CD14-positive monocyte (primary cell): ENCODE results near the gene CDK1. TPM values are rescaled to one million over a fixed set of nuclear protein-coding genes. Genes with fewer than 3 reads are reported as not detected.

Source experiments
- DNase-seq, 3 donors: peaks; one replicate each; pipeline ENCODE4 v3.0.0-alpha.2; 2011 to 2022
- H2AFZ ChIP-seq: 2 replicates; pipeline ENCODE4 v1.6.0; 2012; ENCODE audit warnings: mild to moderate bottlenecking, low read depth, low read length, inconsistent platforms; ENCODE audit not compliant: insufficient read depth, poor library complexity, severe bottlenecking
- H3K27ac ChIP-seq, 2 donors: 1 replicate in 1 of 2; 2 replicates in 1 of 2; pipeline ENCODE4 v1.5.1; 2012 to 2013; ENCODE audit warnings: low read length in 2 of 2, control low read depth in 1 of 2, inconsistent platforms in 1 of 2, low read depth in 1 of 2, mild to moderate bottlenecking in 1 of 2
- H3K27me3 ChIP-seq, 2 donors: one replicate each; pipeline versions ENCODE4 v1.6.0 to v1.6.1; 2011 to 2013; ENCODE audit warnings: low read length in 2 of 2; ENCODE audit not compliant: control insufficient read depth in 2 of 2, insufficient read depth in 2 of 2
- H3K36me3 ChIP-seq, 2 donors: replicated peaks in 1 of 2; 1 replicate in 1 of 2; 2 replicates in 1 of 2; pipeline versions ENCODE4 v1.5.1 to v1.6.1; 2012 to 2013; ENCODE audit warnings: low read length in 2 of 2, control low read depth in 1 of 2, inconsistent platforms in 1 of 2, mild to moderate bottlenecking in 1 of 2; ENCODE audit not compliant: insufficient read depth in 2 of 2, control insufficient read depth in 1 of 2
- H3K4me1 ChIP-seq, 2 donors: 1 replicate in 1 of 2; 2 replicates in 1 of 2; pipeline versions ENCODE4 v1.5.1 to v1.6.1; 2012 to 2013; ENCODE audit warnings: low read length in 2 of 2, control low read depth in 1 of 2, inconsistent platforms in 1 of 2, mild to moderate bottlenecking in 1 of 2, moderate library complexity in 1 of 2; ENCODE audit not compliant: insufficient read depth in 2 of 2, control insufficient read depth in 1 of 2
- H3K4me2 ChIP-seq: replicated peaks from 2 replicates; pipeline ENCODE3; 2012; ENCODE audit warnings: low read length, moderate library complexity, mild to moderate bottlenecking; ENCODE audit not compliant: poor library complexity, severe bottlenecking; ENCODE audit errors: extremely low read depth
- H3K4me3 ChIP-seq, 3 experiments: fragments of 200-600 bp in 1 of 3; sonication (generic) in 1 of 3; replicated peaks in 1 of 3; 1 replicate in 2 of 3; 2 replicates in 1 of 3; pipeline ENCODE4 v1.5.1; 2011 to 2013; ENCODE audit warnings: low read length in 3 of 3, mild to moderate bottlenecking in 3 of 3, control low read depth in 2 of 3, low read depth in 2 of 3, inconsistent platforms in 1 of 3, moderate library complexity in 1 of 3
- H3K79me2 ChIP-seq: 2 replicates; pipeline ENCODE4 v1.6.0; 2012; ENCODE audit warnings: mild to moderate bottlenecking, control low read depth, inconsistent platforms, low read length, moderate library complexity; ENCODE audit not compliant: insufficient read depth
- H3K9ac ChIP-seq: 2 replicates; pipeline ENCODE4 v1.6.0; 2017; ENCODE audit warnings: low read length, mild to moderate bottlenecking; ENCODE audit not compliant: insufficient read depth, poor library complexity, severe bottlenecking
- H3K9me3 ChIP-seq, 2 donors: replicated peaks in 1 of 2; 1 replicate in 1 of 2; 2 replicates in 1 of 2; pipeline versions ENCODE4 v1.5.1 to v1.6.1; 2012 to 2013; ENCODE audit warnings: low read length in 2 of 2, control low read depth in 1 of 2; ENCODE audit not compliant: control insufficient read depth in 1 of 2, insufficient read depth in 1 of 2
- H4K20me1 ChIP-seq: 2 replicates; pipeline ENCODE4 v1.6.0; 2012; ENCODE audit warnings: mild to moderate bottlenecking, low read length, control low read depth, moderate library complexity; ENCODE audit not compliant: insufficient read depth
- H3K27ac Mint-ChIP-seq, 7 donors: one replicate each; pipeline ENCODE4 v1.8.0; 2020; ENCODE audit warnings: mild to moderate bottlenecking in 7 of 7, mixed read lengths in 7 of 7, moderate library complexity in 6 of 7, inconsistent platforms in 2 of 7
- H3K27me3 Mint-ChIP-seq, 3 donors: one replicate each; pipeline ENCODE4 v1.8.0; 2021 to 2022; ENCODE audit warnings: low read depth in 3 of 3, mild to moderate bottlenecking in 3 of 3, mixed read lengths in 3 of 3, moderate library complexity in 3 of 3, inconsistent platforms in 1 of 3
- H3K36me3 Mint-ChIP-seq, 2 donors: one replicate each; pipeline ENCODE4 v1.8.0; 2020; ENCODE audit warnings: mixed read lengths in 2 of 2, inconsistent platforms in 1 of 2, mild to moderate bottlenecking in 1 of 2
- H3K4me1 Mint-ChIP-seq: one replicate; pipeline ENCODE4 v1.8.0; 2020; ENCODE audit warnings: mild to moderate bottlenecking, mixed read lengths
- H3K4me3 Mint-ChIP-seq, 2 donors: one replicate each; pipeline ENCODE4 v1.8.0; 2020; ENCODE audit warnings: mild to moderate bottlenecking in 2 of 2, mixed read lengths in 2 of 2, moderate library complexity in 1 of 2
- H3K9me3 Mint-ChIP-seq, 7 donors: one replicate each; pipeline ENCODE4 v1.8.0; 2020 to 2022; ENCODE audit warnings: mixed read lengths in 7 of 7, mild to moderate bottlenecking in 6 of 7, moderate library complexity in 6 of 7, inconsistent platforms in 2 of 7
- CTCF ChIP-seq: fragments of 200-600 bp; IDR thresholded peaks from one replicate; pipeline ENCODE4 v1.8.0; 2022; ENCODE audit warnings: antibody characterized with exemption, mild to moderate bottlenecking
- WGBS: methylation state at CpG from one replicate; pipeline ENCODE4 v1.1.5; 2013; ENCODE audit warnings: missing lambda C conversion rate; ENCODE audit not compliant: insufficient coverage; 5-methylcytosine and 5-hydroxymethylcytosine counted together
- intact Hi-C, 2 donors: fragments of 100-400 bp; cut with micrococcal nuclease; formaldehyde crosslinking; loops; one replicate each; pipeline versions ENCODE4 v1.15.0 to v1.15.1; 2023
- polyA plus RNA-seq, 3 donors: library from polyadenylated mRNA; depleted of rRNA in 1 of 3; unstranded in 2 of 3; stranded (reverse) in 1 of 3; fragments of 300-500 nt in 2 of 3; fragments of >200 nt in 1 of 3; fragmentation: Illumina TruSeq in 2 of 3; gene quantifications; 1 replicate in 2 of 3; 2 replicates in 1 of 3; pipeline ENCODE4 v1.2.3, GENCODE V29; 2012 to 2021

Gene CDK1
- polyA plus RNA-seq, 3 donors: 0.08 to 0.21 (median 0.09) TPM

DNA sequence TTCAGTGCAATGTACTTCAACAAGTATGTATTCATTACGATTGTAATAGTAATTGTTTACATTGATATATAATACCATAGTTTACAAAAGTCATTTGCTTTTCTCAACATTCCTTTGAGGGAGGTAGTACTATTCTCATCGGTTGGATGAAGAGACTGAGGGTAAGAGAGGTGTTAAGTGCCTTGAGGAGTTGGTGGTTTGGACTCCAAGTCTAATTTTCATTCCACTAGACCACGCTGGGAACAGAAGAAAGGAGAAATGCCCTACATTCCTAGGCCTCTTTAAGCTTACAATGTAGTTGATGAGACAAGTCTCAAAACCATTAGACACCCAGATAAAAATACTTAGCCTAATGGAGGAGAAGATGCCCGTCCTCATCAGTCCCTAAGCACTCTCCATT is 28.6 kb downstream of the CDK1 start:
- Mint-ChIP-seq H3K27ac (no peak overlapping the region), H3K4me1 (peaks cover 39% of the 10 kb centered on the region), H3K36me3 (peaks cover 0 to 6% of the 10 kb centered on the region in 2 donors), H3K9me3 (no peaks in the 10 kb centered on the region), H3K27me3 (peaks cover 0 to 5% (median 0%) of the 10 kb centered on the region in 3 donors), H3K4me3 (no peak overlapping the region)
- no peak overlapping the region for H3K4me3 ChIP-seq
- no peaks in the 10 kb centered on the region for H3K36me3 ChIP-seq
- no peak overlapping the region for H3K9ac ChIP-seq
- no CpG with 5 or more reads among the region's 4 CpGs for WGBS
- H3K27ac ChIP-seq: no peak overlapping the region
- H3K27me3 ChIP-seq: no peaks in the 10 kb centered on the region
- no peak overlapping the region for H2AFZ ChIP-seq
- no peaks in the 10 kb centered on the region for H3K79me2 ChIP-seq
- H3K9me3 ChIP-seq: no peaks in the 10 kb centered on the region
- H3K4me2 ChIP-seq: no peak overlapping the region
- no peak for DNase-seq
- TF ChIP-seq CTCF: no peak
- peaks cover 26 to 38% of the 10 kb centered on the region in 2 donors for H3K4me1 ChIP-seq
- intact Hi-C loops: loop anchor here in 1 of 2 donors (10.0 kb wide), 1 partner anchor 598 kb away; no protein-coding TSS in a partner anchor
- no peaks in the 10 kb centered on the region for H4K20me1 ChIP-seq

- no peak for TF ChIP-seq CTCF
- Mint-ChIP-seq H3K9me3 (no peaks in the 10 kb centered on the region), H3K27me3 (peaks cover 0 to 5% (median 0%) of the 10 kb centered on the region in 3 donors), H3K4me3 (no peak overlapping the region), H3K36me3 (peaks cover 0 to 6% of the 10 kb centered on the region in 2 donors), H3K4me1 (peaks cover 39% of the 10 kb centered on the region), H3K27ac (no peak overlapping the region)
- Histone ChIP-seq H3K4me3 (no peak overlapping the region), H4K20me1 (no peaks in the 10 kb centered on the region), H3K27ac (no peak overlapping the region), H3K36me3 (no peaks in the 10 kb centered on the region), H3K9me3 (no peaks in the 10 kb centered on the region), H3K4me1 (peaks cover 26 to 38% of the 10 kb centered on the region in 2 donors), H3K9ac (no peak overlapping the region), H3K79me2 (no peaks in the 10 kb centered on the region), H2AFZ (no peak overlapping the region), H3K27me3 (no peaks in the 10 kb centered on the region), H3K4me2 (no peak overlapping the region)
- WGBS: 100% methylated on average over 1 of the region's 2 CpGs
- no peak for DNase-seq
- intact Hi-C loops: loop anchor here in 1 of 2 donors (10.0 kb wide), 1 partner anchor 597 kb away; no protein-coding TSS in a partner anchor
These were observed 29.2 kb downstream of the CDK1 start for GRCh38 chr10:60807499-60807898.
